HEK293 (cell line): Measurements from ENCODE around the gene UBE2Q2.
A peak's percentile ranks its signal among the peaks of the same experiment; 100 is the strongest.

Experiments used
- CTCF ChIA-PET: fragments of 350-600 bp; formaldehyde crosslinking; extraction: SDS; loops from one replicate; lab custom pipeline; 2021; ENCODE audit warnings: antibody characterized with exemption; lab: Yijun Ruan, JAX
- POLR2A ChIA-PET: fragments of 300-600 bp; formaldehyde crosslinking; extraction: SDS; loops from one replicate; lab custom pipeline; 2020; ENCODE audit warnings: antibody characterized with exemption, inconsistent platforms; lab: Yijun Ruan, JAX
- H3K27ac ChIP-seq: fragments of 200-500 bp; sonication (Bioruptor generic); 2 replicates; pipeline ENCODE4 v1.5.1; 2014; ENCODE audit warnings: low read depth, low read length, control low read depth, inconsistent platforms; ENCODE audit errors: extremely low read depth
- H3K36me3 ChIP-seq, 2 experiments: fragments of 200-500 bp in 1 of 2; sonication (Bioruptor generic) in 1 of 2; 1 replicate in 1 of 2; 2 replicates in 1 of 2; pipeline ENCODE4 v1.5.1; 2014 to 2017; ENCODE audit warnings: inconsistent platforms in 2 of 2, low read length in 2 of 2; ENCODE audit not compliant: control insufficient read depth in 2 of 2, insufficient read depth in 1 of 2
- H3K4me1 ChIP-seq: fragments of 200-500 bp; sonication (Bioruptor generic); 2 replicates; pipeline ENCODE4 v1.5.1; 2014; ENCODE audit warnings: mild to moderate bottlenecking, low read length, inconsistent platforms; ENCODE audit not compliant: control insufficient read depth, insufficient read depth
- H3K4me3 ChIP-seq: 2 replicates; pipeline ENCODE4 v1.5.1; 2011; ENCODE audit warnings: low read depth, mild to moderate bottlenecking, control low read depth, low read length, moderate library complexity
- H3K9me3 ChIP-seq: fragments of 200-500 bp; sonication (Bioruptor generic); 2 replicates; pipeline ENCODE4 v1.5.1; 2014; ENCODE audit warnings: low read depth, low read length, inconsistent platforms; ENCODE audit not compliant: control insufficient read depth, insufficient read depth
- GFI1B ChIP-seq: fragments of 450-650 bp; formaldehyde crosslinking; IDR thresholded peaks from 2 replicates; pipeline ENCODE4 v1.5.1; 2016; ENCODE audit warnings: missing biosample characterization, missing genetic modification characterization
- GLI4 ChIP-seq: fragments of 450-650 bp; formaldehyde crosslinking; IDR thresholded peaks from 2 replicates; pipeline ENCODE4 v1.5.1; 2016; ENCODE audit warnings: missing biosample characterization, missing genetic modification characterization
- GLIS2 ChIP-seq: fragments of 450-650 bp; formaldehyde crosslinking; IDR thresholded peaks from 2 replicates; pipeline ENCODE4 v1.5.1; 2016; ENCODE audit warnings: missing biosample characterization, missing genetic modification characterization
- KLF17 ChIP-seq: fragments of 450-650 bp; formaldehyde crosslinking; IDR thresholded peaks from 2 replicates; pipeline ENCODE4 v1.5.1; 2016; ENCODE audit warnings: missing biosample characterization, missing genetic modification characterization
- MZF1 ChIP-seq: fragments of 450-650 bp; formaldehyde crosslinking; IDR thresholded peaks from 2 replicates; pipeline ENCODE4 v1.5.1; 2017; ENCODE audit warnings: missing biosample characterization, missing genetic modification characterization, borderline replicate concordance
- SP3 ChIP-seq: fragments of 450-650 bp; formaldehyde crosslinking; IDR thresholded peaks from 2 replicates; pipeline ENCODE4 v1.5.1; 2016; ENCODE audit warnings: missing biosample characterization, missing genetic modification characterization
- TRIM28 ChIP-seq: IDR thresholded peaks from 2 replicates; pipeline ENCODE4 v1.6.1; 2011; ENCODE audit warnings: low read length, control low read depth, borderline replicate concordance
- TSHZ1 ChIP-seq: fragments of 450-650 bp; formaldehyde crosslinking; IDR thresholded peaks from 2 replicates; pipeline ENCODE4 v1.5.1; 2016; ENCODE audit warnings: missing biosample characterization, missing genetic modification characterization, borderline replicate concordance
- ZBTB21 ChIP-seq: fragments of 450-650 bp; formaldehyde crosslinking; IDR thresholded peaks from 2 replicates; pipeline ENCODE4 v1.5.1; 2017; ENCODE audit warnings: missing biosample characterization, missing genetic modification characterization
- ZFP37 ChIP-seq: fragments of 450-650 bp; formaldehyde crosslinking; IDR thresholded peaks from 2 replicates; pipeline ENCODE4 v1.5.1; 2016; ENCODE audit warnings: missing biosample characterization, missing genetic modification characterization
- ZNF174 ChIP-seq: fragments of 450-650 bp; formaldehyde crosslinking; IDR thresholded peaks from 2 replicates; pipeline ENCODE4 v1.5.0; 2017; ENCODE audit warnings: missing biosample characterization, mild to moderate bottlenecking, missing genetic modification characterization
- ZNF184 ChIP-seq: fragments of 450-650 bp; IDR thresholded peaks from 2 replicates; pipeline ENCODE4 v1.5.1; 2018; ENCODE audit warnings: missing biosample characterization, mild to moderate bottlenecking, missing genetic modification characterization
- ZNF266 ChIP-seq: fragments of 450-650 bp; formaldehyde crosslinking; IDR thresholded peaks from 2 replicates; pipeline ENCODE4 v1.5.1; 2016; ENCODE audit warnings: missing biosample characterization, missing genetic modification characterization, low read depth
- ZNF416 ChIP-seq: fragments of 450-650 bp; formaldehyde crosslinking; IDR thresholded peaks from 2 replicates; pipeline ENCODE4 v1.5.1; 2016; ENCODE audit warnings: missing biosample characterization, missing genetic modification characterization
- ZNF530 ChIP-seq: fragments of 450-650 bp; formaldehyde crosslinking; IDR thresholded peaks from 2 replicates; pipeline ENCODE4 v1.5.1; 2016; ENCODE audit warnings: low read depth, missing biosample characterization, missing genetic modification characterization
- ZNF555 ChIP-seq: fragments of 450-650 bp; formaldehyde crosslinking; conservative IDR thresholded peaks from 2 replicates; pipeline ENCODE4 v1.5.1; 2017; ENCODE audit warnings: missing biosample characterization, mild to moderate bottlenecking, missing genetic modification characterization, inconsistent platforms
- ZNF600 ChIP-seq: fragments of 450-650 bp; formaldehyde crosslinking; IDR thresholded peaks from 2 replicates; pipeline ENCODE4 v1.5.1; 2016; ENCODE audit warnings: missing biosample characterization, missing genetic modification characterization
- ZNF610 ChIP-seq: fragments of 450-650 bp; formaldehyde crosslinking; IDR thresholded peaks from 2 replicates; pipeline ENCODE4 v1.5.1; 2016; ENCODE audit warnings: missing biosample characterization, missing genetic modification characterization, borderline replicate concordance
- ZXDB ChIP-seq: fragments of 450-650 bp; formaldehyde crosslinking; IDR thresholded peaks from 2 replicates; pipeline ENCODE4 v1.5.1; 2016; ENCODE audit warnings: missing biosample characterization, missing genetic modification characterization
- TF ChIP-seq, protein P1 (sequence below): sonication (generic); formaldehyde crosslinking; IDR thresholded peaks from 2 replicates; pipeline ENCODE4 v1.8.1; 2022; ENCODE audit warnings: mild to moderate bottlenecking, moderate library complexity, missing genetic modification reagents
- TF ChIP-seq, protein P2 (sequence below): fragments of 450-650 bp; formaldehyde crosslinking; IDR thresholded peaks from 2 replicates; pipeline ENCODE4 v1.5.1; 2016; ENCODE audit warnings: missing biosample characterization, missing genetic modification characterization
- TF ChIP-seq, protein P3 (sequence below): fragments of 450-650 bp; formaldehyde crosslinking; IDR thresholded peaks from 2 replicates; pipeline ENCODE4 v1.5.1; 2016; ENCODE audit warnings: missing biosample characterization, missing genetic modification characterization
- TF ChIP-seq, protein P4 (sequence below): fragments of 450-650 bp; formaldehyde crosslinking; IDR thresholded peaks from 2 replicates; pipeline ENCODE4 v1.5.1; 2017; ENCODE audit warnings: missing biosample characterization, missing genetic modification characterization

UBE2Q2 gene

DNA sequence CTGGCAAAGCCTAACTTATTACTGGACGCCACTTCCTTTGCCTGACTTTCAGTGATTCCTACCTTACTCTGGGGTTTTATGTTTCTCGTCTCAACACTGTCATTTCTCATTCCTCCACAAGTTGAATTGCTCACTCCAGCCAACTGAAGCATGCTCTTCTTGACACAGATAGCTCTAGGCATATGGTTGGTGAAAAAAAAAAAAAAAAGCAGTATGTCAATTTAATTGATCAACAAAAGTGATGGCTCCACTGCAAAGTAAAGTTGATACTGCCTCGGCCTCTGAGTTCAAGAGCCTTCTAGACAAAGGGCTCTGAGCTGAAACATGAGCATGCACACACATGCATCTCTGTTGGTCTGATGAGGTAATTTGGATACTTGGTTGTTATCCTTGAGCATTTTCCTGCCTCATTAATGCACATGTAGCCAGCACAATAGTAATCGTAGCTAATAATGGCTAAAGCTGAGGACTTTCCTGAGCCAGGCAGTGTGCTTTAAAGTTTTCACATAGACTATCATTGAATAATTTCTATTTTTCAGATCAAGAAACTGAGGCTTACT is 21.4 kb upstream of the UBE2Q2 start:
- no peak overlapping the region for H3K4me3 ChIP-seq
- TF ChIP-seq TSHZ1 (tag by site-specific recombination), result no peak
- TF ChIP-seq, protein P1, sequence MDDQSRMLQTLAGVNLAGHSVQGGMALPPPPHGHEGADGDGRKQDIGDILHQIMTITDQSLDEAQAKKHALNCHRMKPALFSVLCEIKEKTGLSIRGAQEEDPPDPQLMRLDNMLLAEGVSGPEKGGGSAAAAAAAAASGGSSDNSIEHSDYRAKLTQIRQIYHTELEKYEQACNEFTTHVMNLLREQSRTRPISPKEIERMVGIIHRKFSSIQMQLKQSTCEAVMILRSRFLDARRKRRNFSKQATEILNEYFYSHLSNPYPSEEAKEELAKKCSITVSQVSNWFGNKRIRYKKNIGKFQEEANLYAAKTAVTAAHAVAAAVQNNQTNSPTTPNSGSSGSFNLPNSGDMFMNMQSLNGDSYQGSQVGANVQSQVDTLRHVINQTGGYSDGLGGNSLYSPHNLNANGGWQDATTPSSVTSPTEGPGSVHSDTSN, result no peak
- TF ChIP-seq, protein P2, sequence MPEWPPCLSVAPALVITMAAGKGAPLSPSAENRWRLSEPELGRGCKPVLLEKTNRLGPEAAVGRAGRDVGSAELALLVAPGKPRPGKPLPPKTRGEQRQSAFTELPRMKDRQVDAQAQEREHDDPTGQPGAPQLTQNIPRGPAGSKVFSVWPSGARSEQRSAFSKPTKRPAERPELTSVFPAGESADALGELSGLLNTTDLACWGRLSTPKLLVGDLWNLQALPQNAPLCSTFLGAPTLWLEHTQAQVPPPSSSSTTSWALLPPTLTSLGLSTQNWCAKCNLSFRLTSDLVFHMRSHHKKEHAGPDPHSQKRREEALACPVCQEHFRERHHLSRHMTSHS, result no peak
- TF ChIP-seq ZBTB21, result no peak
- TF ChIP-seq ZNF600 (tag by site-specific recombination), result no peak
- TF ChIP-seq, protein P3, sequence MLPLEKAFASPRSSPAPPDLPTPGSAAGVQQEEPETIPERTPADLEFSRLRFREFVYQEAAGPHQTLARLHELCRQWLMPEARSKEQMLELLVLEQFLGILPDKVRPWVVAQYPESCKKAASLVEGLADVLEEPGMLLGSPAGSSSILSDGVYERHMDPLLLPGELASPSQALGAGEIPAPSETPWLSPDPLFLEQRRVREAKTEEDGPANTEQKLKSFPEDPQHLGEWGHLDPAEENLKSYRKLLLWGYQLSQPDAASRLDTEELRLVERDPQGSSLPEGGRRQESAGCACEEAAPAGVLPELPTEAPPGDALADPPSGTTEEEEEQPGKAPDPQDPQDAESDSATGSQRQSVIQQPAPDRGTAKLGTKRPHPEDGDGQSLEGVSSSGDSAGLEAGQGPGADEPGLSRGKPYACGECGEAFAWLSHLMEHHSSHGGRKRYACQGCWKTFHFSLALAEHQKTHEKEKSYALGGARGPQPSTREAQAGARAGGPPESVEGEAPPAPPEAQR (tag by site-specific recombination), result no peak
- no peak for TF ChIP-seq KLF17 (tag by site-specific recombination)
- TF ChIP-seq GLI4 (tag by site-specific recombination), result no peak
- no peak for TF ChIP-seq GLIS2 (tag by site-specific recombination)
- TF ChIP-seq ZNF266 (tag by site-specific recombination), result no peak
- no peak for TF ChIP-seq GFI1B (tag by site-specific recombination)
- TF ChIP-seq ZFP37, result no peak
- no peak for TF ChIP-seq ZNF174 (tag by site-specific recombination)
- TF ChIP-seq ZNF184 (tag by site-specific recombination), result no peak
- no peak for TF ChIP-seq SP3
- no peak for TF ChIP-seq ZNF530 (tag by site-specific recombination)
- TF ChIP-seq, all 188 proteins: peak for 0
- ChIA-PET POLR2A (no interaction called here), CTCF (interaction anchor here (0.6 to 4.4 kb wide), 5 partner anchors 10 to 26 kb away, joined by 3 to 22 read pairs (median 4); no protein-coding TSS in a partner anchor)
- no peaks in the 10 kb centered on the region for H3K36me3 ChIP-seq
- no peaks in the 10 kb centered on the region for H3K9me3 ChIP-seq
- H3K27ac ChIP-seq, result no peak overlapping the region
- H3K4me1 ChIP-seq, result no peaks in the 10 kb centered on the region

DNA sequence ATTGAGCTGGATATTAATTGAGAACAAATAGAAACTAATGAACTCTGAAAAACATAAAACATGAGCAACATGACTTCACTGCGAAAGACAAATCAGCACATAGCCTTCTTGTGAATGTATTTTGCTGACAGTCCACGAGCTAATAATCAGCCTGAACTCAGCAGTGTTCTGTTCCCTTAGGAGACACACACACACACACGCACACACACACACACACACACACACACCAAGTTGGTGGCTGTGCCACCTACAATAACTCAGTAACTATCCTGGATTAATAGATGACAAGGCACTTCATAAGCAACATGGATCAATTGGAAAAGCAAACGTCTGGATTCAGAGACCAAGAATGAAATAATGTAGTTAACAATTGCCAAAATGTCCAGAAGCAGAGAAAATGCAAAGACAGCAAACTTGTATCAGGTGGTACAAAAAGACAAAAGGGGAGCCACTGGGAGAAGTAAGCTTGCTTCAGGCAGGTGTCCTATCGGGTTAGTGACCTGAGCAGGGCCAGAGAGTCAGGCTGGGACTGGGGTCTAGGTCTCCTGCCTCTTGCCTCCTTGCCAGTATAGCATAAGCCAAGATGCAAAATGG is 20.5 kb upstream of the UBE2Q2 start:
- no peak for TF ChIP-seq MZF1
- TF ChIP-seq, protein P4, sequence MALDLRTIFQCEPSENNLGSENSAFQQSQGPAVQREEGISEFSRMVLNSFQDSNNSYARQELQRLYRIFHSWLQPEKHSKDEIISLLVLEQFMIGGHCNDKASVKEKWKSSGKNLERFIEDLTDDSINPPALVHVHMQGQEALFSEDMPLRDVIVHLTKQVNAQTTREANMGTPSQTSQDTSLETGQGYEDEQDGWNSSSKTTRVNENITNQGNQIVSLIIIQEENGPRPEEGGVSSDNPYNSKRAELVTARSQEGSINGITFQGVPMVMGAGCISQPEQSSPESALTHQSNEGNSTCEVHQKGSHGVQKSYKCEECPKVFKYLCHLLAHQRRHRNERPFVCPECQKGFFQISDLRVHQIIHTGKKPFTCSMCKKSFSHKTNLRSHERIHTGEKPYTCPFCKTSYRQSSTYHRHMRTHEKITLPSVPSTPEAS, result peak; percentile 79
- no peak for TF ChIP-seq TRIM28
- TF ChIP-seq ZNF416 (tag by site-specific recombination), result no peak
- no peak for TF ChIP-seq ZNF555 (tag by site-specific recombination)
- TF ChIP-seq ZNF610 (tag by site-specific recombination), result no peak
- no peak for TF ChIP-seq ZXDB (tag by site-specific recombination)
- Histone ChIP-seq H3K36me3 (no peaks in the 10 kb centered on the region), H3K4me1 (no peaks in the 10 kb centered on the region), H3K27ac (no peak overlapping the region), H3K4me3 (no peak overlapping the region), H3K9me3 (no peaks in the 10 kb centered on the region)
- POLR2A ChIA-PET, result interaction anchor here (0.7 to 1.7 kb wide), 2 partner anchors 19 to 22 kb away, joined by 3 read pairs; no protein-coding TSS in a partner anchor
- CTCF ChIA-PET, result interaction anchor here (0.5 to 4.4 kb wide), 4 partner anchors 9 to 1054 kb away, joined by 3 to 22 read pairs (median 4); no protein-coding TSS in a partner anchor
